H1 (cell line): ENCODE results near the gene GFRA3. TPM values are rescaled to one million over a fixed set of nuclear protein-coding genes. Genes with fewer than 3 reads are reported as not detected.

Experiments
- CHD1 ChIP-seq: IDR thresholded peaks from 2 replicates; pipeline ENCODE4 v1.6.1; 2012; ENCODE audit warnings: low read depth, low read length, improper control_type of control experiment
- polyA plus RNA-seq, 7 experiments: library from polyadenylated mRNA; depleted of rRNA in 3 of 7; stranded (reverse) in 5 of 7; unstranded in 2 of 7; fragments of >200 nt in 5 of 7; fragments of 200-250 nt in 2 of 7; gene quantifications; 1 replicate in 5 of 7; 2 replicates in 1 of 7; 4 replicates in 1 of 7; pipeline versions ENCODE4 v1.2.1 to v1.2.3, GENCODE V29; 2011 to 2013; ENCODE audit warnings: missing spikeins in 2 of 7, mixed read lengths in 2 of 7
- total RNA-seq: library from RNA; stranded (reverse); fragmentation: NEBNext Ultra II Directional; extraction: Animal tissue kit (Norgen Biotek cat#: 25700); gene quantifications from 2 replicates; pipeline ENCODE4 v1.2.1, GENCODE V29; 2021

Gene GFRA3
- total and polyA plus RNA-seq, 2 of the 8 experiments (the other 6 are each of a cell fraction or from before 2014, with no cell fraction given), result 0.88 to 3.4 TPM

DNA sequence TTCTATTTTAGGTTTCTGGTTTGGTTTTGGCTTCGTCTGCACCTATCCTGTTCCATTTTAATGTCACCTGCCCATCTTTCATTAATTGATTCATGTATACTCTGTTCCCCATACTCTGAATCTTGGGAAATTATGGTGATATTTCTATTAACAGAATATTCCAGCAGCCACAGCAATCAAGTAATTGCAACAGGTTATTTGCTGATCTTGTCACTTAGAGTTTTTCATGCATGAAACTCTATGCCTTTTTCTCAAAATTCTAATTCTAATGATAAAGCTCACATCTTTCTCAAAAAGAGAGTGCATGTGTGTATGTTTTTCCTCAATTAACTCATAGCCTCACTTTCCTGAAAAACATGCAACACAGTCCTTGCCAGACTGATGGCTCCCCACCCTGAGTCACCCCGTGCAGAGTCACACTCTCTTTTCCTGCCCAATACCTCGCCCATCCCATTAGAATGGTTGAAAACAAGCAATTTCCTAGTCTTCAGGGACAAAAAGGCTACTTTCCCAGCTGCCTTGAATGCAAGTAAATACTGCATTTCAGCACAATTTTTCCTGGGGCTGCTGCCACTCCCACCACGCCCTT, 15.6 kb downstream of the GFRA3 start (continued):
- no peak for TF ChIP-seq CHD1
